ENCODE data around the gene RPA3. TPM values are rescaled to one million over a fixed set of nuclear protein-coding genes. Genes with fewer than 3 reads are reported as not detected.

RPA3 gene
- total and polyA plus RNA-seq, 2 donors (not counting 3 experiments of a cell fraction or from before 2014, with no cell fraction given) = 15.6 to 34.4 TPM

DNA sequence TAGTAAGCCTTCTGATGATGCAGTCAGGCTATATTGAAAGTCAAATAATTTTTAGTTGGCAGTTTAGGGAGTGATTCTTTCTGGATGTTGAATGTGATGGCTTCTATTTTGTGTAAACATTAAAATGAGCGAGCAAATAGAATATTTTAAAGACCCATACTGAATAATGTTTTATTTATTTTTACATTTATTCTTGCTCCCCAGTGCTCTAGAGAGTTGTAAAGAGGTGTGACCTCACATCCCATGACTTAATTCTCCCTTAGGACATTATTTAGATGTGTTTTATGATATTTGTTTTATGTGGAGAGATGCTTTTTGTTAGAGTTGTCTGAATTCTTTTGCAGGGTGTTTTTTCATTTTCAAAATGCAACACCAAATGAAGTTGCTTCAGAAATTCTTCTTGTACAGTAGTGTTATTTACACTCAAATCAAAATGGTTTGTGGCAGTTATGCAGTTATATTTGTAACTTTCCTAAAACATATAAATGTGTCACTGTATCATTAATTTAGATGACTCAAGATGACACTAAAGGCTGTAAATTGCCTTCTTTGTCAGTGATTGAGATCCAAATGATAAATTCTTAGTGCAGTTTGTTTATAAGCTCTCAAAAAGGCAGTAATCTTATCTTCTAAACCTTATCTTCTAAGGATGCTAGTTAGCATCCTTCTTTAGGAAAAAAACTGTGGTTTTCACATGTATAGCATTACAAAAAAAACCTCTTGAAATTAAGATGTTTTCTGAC lies 65.4 kb downstream of the RPA3 start:
- Histone ChIP-seq H4K20me1 (replicated peaks; ENCODE audit: control insufficient read depth, extremely low read depth, insufficient read depth, low read length) (no peaks in the 10 kb centered on the region), H3K9me3 (replicated peaks; ENCODE audit: control insufficient read depth, insufficient read depth, low read length) (no peaks in the 10 kb centered on the region), H2AFZ (ENCODE audit: low read depth, low read length) (no peak overlapping the region), H3K27ac (ENCODE audit: insufficient read depth, low read depth, low read length) (no peak overlapping the region), H3K4me1 (ENCODE audit: control insufficient read depth, extremely low read depth, insufficient read depth, low read length) (no peaks in the 10 kb centered on the region), H3K9ac (replicated peaks; ENCODE audit: extremely low read depth, insufficient read depth, low read length) (no peak overlapping the region), H3K9me1 (replicated peaks; ENCODE audit: control insufficient read depth, extremely low read depth, insufficient read depth, low read length) (no peaks in the 10 kb centered on the region), H3K27me3 (ENCODE audit: control insufficient read depth in 2 of 2, insufficient read depth in 2 of 2, low read length in 2 of 2) (no peaks in the 10 kb centered on the region), H3K36me3 (ENCODE audit: control insufficient read depth in 2 of 2, extremely low read depth in 1 of 2, insufficient read depth in 2 of 2, low read length in 2 of 2) (no peaks in the 10 kb centered on the region), H3K4me2 (ENCODE audit: insufficient read depth, low read length) (no peak overlapping the region), H3K79me2 (ENCODE audit: control insufficient read depth, insufficient read depth, low read length) (no peaks in the 10 kb centered on the region), H3K4me3 (replicated peaks in 1 of 3; ENCODE audit: insufficient read depth in 1 of 3, low read depth in 1 of 3, low read length in 3 of 3) (no peak overlapping the region)
- intact Hi-C loops (cut with micrococcal nuclease) (no loop called here), dilution Hi-C loops (cut with MboI; ENCODE audit: extremely low pct_ligation_motif_present, low sequenced_read_pairs) (no loop called here)
- FAIRE-seq (no peak), DNase-seq (ENCODE audit: low read depth, low spot score) (no peak)
- no TSS peak for BruUV-seq (replicated peaks)
- TF ChIP-seq, protein P1, sequence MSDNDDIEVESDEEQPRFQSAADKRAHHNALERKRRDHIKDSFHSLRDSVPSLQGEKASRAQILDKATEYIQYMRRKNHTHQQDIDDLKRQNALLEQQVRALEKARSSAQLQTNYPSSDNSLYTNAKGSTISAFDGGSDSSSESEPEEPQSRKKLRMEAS (IDR thresholded peaks at IDR 0.05; ENCODE audit: insufficient read depth, insufficient read length) = no peak
- TF ChIP-seq EZH2 (IDR thresholded peaks at IDR 0.05; ENCODE audit: borderline replicate concordance, low read depth, low read length, severe bottlenecking) (no peak), JUN (IDR thresholded peaks at IDR 0.05; ENCODE audit: borderline replicate concordance, insufficient read depth, insufficient read length, low read depth) (no peak), POLR2AphosphoS5 (IDR thresholded peaks at IDR 0.05; ENCODE audit: insufficient read depth, low read depth, low read length) (no peak)
- POLR2A ChIA-PET = no interaction called here
- CTCF ChIA-PET = interaction anchor here (1.0 kb wide), 1 partner anchor 28 kb away, joined by 3 read pairs; no protein-coding TSS in a partner anchor

GRCh38 chr7:7651479-7651878 lies 66.9 kb downstream of the RPA3 start:
- H4K20me1 ChIP-seq (replicated peaks; ENCODE audit: control insufficient read depth, extremely low read depth, insufficient read depth, low read length) = no peaks in the 10 kb centered on the region
- dilution Hi-C loops (cut with MboI; ENCODE audit: extremely low pct_ligation_motif_present, low sequenced_read_pairs) (no loop called here), intact Hi-C loops (cut with micrococcal nuclease) (no loop called here)
- no peaks in the 10 kb centered on the region for H3K4me1 ChIP-seq (ENCODE audit: control insufficient read depth, extremely low read depth, insufficient read depth, low read length)
- no peaks in the 10 kb centered on the region for H3K36me3 ChIP-seq (ENCODE audit: control insufficient read depth in 2 of 2, extremely low read depth in 1 of 2, insufficient read depth in 2 of 2, low read length in 2 of 2)
- H3K9me3 ChIP-seq (replicated peaks; ENCODE audit: control insufficient read depth, insufficient read depth, low read length) = no peaks in the 10 kb centered on the region
- H3K27ac ChIP-seq (ENCODE audit: insufficient read depth, low read depth, low read length) = no peak overlapping the region
- H3K9ac ChIP-seq (replicated peaks; ENCODE audit: extremely low read depth, insufficient read depth, low read length) = no peak overlapping the region
- H3K79me2 ChIP-seq (ENCODE audit: control insufficient read depth, insufficient read depth, low read length) = no peaks in the 10 kb centered on the region
- FAIRE-seq (no peak), DNase-seq (ENCODE audit: low read depth, low spot score) (no peak)
- H2AFZ ChIP-seq (ENCODE audit: low read depth, low read length) = no peak overlapping the region
- CTCF ChIA-PET = no interaction called here
- POLR2A ChIA-PET = no interaction called here
- no TSS peak for BruUV-seq (replicated peaks)
- no peak for TF ChIP-seq EZH2 (IDR thresholded peaks at IDR 0.05; ENCODE audit: borderline replicate concordance, low read depth, low read length, severe bottlenecking)
- H3K9me1 ChIP-seq (replicated peaks; ENCODE audit: control insufficient read depth, extremely low read depth, insufficient read depth, low read length) = no peaks in the 10 kb centered on the region
- no peaks in the 10 kb centered on the region for H3K27me3 ChIP-seq (ENCODE audit: control insufficient read depth in 2 of 2, insufficient read depth in 2 of 2, low read length in 2 of 2)
- H3K4me2 ChIP-seq (ENCODE audit: insufficient read depth, low read length) = no peak overlapping the region
- H3K4me3 ChIP-seq (replicated peaks in 1 of 3; ENCODE audit: insufficient read depth in 1 of 3, low read depth in 1 of 3, low read length in 3 of 3) = no peak overlapping the region
